ENCODE data around the gene SOX18. TPM values are rescaled to one million over a fixed set of nuclear protein-coding genes. Genes with fewer than 3 reads are reported as not detected.

The SOX18 gene
- total RNA-seq, 1 donor from 2014 or later = not detected

DNA sequence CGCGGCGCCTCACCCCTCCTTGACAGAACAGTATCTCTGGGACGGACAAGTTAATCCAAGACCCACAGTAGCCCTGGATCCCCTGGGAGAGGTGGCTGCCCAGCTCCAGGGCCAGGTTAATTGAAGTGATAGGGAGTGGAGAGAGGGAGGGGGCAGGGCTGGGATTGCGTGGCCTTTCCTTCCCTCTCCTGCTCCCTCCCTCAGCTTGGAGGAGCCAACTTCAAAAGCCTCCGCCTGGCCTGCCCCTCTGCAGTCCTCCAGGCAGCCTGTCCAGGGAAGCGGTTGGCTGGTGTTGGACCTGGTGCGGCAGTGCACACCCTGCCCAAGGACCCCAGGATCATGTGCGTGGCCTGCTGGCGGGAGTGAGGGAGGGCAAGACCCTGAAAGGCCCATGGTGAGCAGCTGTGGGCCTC lies 13.5 kb downstream of the SOX18 start, which contains the start of gene C20orf204:
C20orf204 (plus strand) TSS at position 250 of the 413 bp plus-strand sequence; CDS start at position 392, 142 bp downstream.
- Histone ChIP-seq H3K36me3 (no peaks in the 10 kb centered on the region), H3K9me3 (ENCODE audit: low read depth) (no peaks in the 10 kb centered on the region), H3K27me3 (peaks cover 49% of the 10 kb centered on the region), H4K20me1 (ENCODE audit: low read depth) (peaks cover 47% of the 10 kb centered on the region), H2AFZ (replicated peaks) (no peak within 1 kb of the TSS), H3K4me3 (no peak within 1 kb of the TSS), H3K4me2 (peak within 1 kb of the TSS; percentile 29), H3K4me1 (peaks cover 31% of the 10 kb centered on the region), H3K79me2 (ENCODE audit: low read depth) (no peaks in the 10 kb centered on the region), H3K9ac (no peak within 1 kb of the TSS), H3F3A (ENCODE audit: low read depth) (peaks cover 15% of the 10 kb centered on the region), H3K27ac (no peak within 1 kb of the TSS)
- no peak for TF ChIP-seq EZH2phosphoT487 (IDR thresholded peaks at IDR 0.05)
- Mint-ChIP-seq H3K4me1 (peaks cover 21% of the 10 kb centered on the region), H3K4me3 (peak within 1 kb of the TSS; percentile 46), H3K9me3 (no peaks in the 10 kb centered on the region), H3K27ac (peak within 1 kb of the TSS; percentile 63), H3K27me3 (ENCODE audit: insufficient read depth, low read depth) (peaks cover 33% of the 10 kb centered on the region), H3K36me3 (peaks cover 5% of the 10 kb centered on the region)
- DNase-seq (ENCODE audit: low spot score) = peak; percentile 31

DNA sequence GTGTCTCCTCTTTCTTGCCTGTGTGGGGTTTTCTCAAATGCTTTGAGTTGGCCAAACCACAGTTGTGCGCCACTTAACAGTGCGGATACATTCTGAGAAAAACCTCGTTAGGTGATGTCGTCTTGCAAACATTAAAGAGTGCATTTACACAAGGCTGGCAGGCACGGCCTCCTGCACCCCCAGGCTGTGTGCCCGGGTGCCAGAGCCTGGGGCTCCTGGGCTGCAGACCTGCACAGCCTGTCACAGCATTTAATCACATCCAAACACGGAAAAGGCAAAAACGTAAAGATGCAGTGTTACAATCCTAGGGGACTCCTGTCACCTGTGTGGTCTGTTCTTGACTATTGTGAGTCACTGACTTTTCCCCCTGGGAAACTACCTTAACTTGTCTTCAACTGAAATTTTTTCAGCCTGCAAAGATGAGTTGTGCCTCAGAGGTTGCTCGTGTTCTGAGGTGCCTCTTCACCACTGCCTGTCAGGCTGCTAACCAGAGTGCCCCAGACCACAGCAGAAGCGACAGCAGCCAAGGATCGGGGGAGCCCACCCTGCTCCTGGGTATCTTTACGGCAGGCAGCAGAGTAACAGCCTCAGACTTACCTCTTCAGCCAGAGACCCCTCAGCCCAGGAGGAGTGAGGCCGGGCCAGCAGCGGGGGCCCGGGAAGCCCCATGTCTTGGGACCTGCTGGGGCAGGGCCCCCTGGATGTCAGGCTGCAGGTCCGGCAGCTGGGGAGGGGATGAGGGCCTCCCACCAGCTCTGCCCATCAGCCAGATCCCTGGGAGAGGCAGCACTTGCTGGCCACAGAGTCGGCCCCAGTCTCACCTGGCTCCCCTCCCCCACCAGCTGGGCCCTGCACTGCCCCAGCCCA lies 14.1 kb downstream of the SOX18 start:
- Histone ChIP-seq H2AFZ (replicated peaks) (no peak overlapping the region), H3K27ac (no peak overlapping the region), H3K27me3 (peaks cover 42% of the 10 kb centered on the region), H3K4me2 (peak overlapping the region; percentile 29), H3K4me3 (no peak overlapping the region), H4K20me1 (ENCODE audit: low read depth) (peaks cover 47% of the 10 kb centered on the region), H3K36me3 (no peaks in the 10 kb centered on the region), H3K9ac (no peak overlapping the region), H3K4me1 (peaks cover 31% of the 10 kb centered on the region), H3K79me2 (ENCODE audit: low read depth) (no peaks in the 10 kb centered on the region), H3K9me3 (ENCODE audit: low read depth) (no peaks in the 10 kb centered on the region), H3F3A (ENCODE audit: low read depth) (peaks cover 15% of the 10 kb centered on the region)
- Mint-ChIP-seq H3K4me3 (peak overlapping the region; percentile 46), H3K27ac (peak overlapping the region; percentile 63), H3K4me1 (peaks cover 21% of the 10 kb centered on the region), H3K9me3 (no peaks in the 10 kb centered on the region), H3K27me3 (ENCODE audit: insufficient read depth, low read depth) (peaks cover 30% of the 10 kb centered on the region), H3K36me3 (peaks cover 8% of the 10 kb centered on the region)
- no peak for TF ChIP-seq EZH2 (IDR thresholded peaks at IDR 0.05)
- TF ChIP-seq EZH2phosphoT487 (IDR thresholded peaks at IDR 0.05) = no peak
- TF ChIP-seq CTCF (IDR thresholded peaks at IDR 0.05) = no peak
- DNase-seq (ENCODE audit: low spot score) = no peak

- Histone ChIP-seq H3F3A (ENCODE audit: low read depth) (peaks cover 15% of the 10 kb centered on the region), H3K9ac (no peak overlapping the region), H3K36me3 (no peaks in the 10 kb centered on the region), H3K4me3 (no peak overlapping the region), H4K20me1 (ENCODE audit: low read depth) (peaks cover 36% of the 10 kb centered on the region), H2AFZ (replicated peaks) (no peak overlapping the region), H3K79me2 (ENCODE audit: low read depth) (no peaks in the 10 kb centered on the region), H3K27me3 (peaks cover 30% of the 10 kb centered on the region), H3K4me1 (peaks cover 27% of the 10 kb centered on the region), H3K4me2 (no peak overlapping the region), H3K27ac (no peak overlapping the region), H3K9me3 (ENCODE audit: low read depth) (no peaks in the 10 kb centered on the region)
- H3K9me3 Mint-ChIP-seq = no peaks in the 10 kb centered on the region
- H3K36me3 Mint-ChIP-seq = peaks cover 9% of the 10 kb centered on the region
- TF ChIP-seq EZH2phosphoT487 (IDR thresholded peaks at IDR 0.05) = no peak
- no peak for TF ChIP-seq EZH2 (IDR thresholded peaks at IDR 0.05)
- no peak for TF ChIP-seq CTCF (IDR thresholded peaks at IDR 0.05)
- H3K4me3 Mint-ChIP-seq = peak overlapping the region; percentile 60
- no peak overlapping the region for H3K27ac Mint-ChIP-seq
- peaks cover 12% of the 10 kb centered on the region for H3K4me1 Mint-ChIP-seq
- no peak for DNase-seq (ENCODE audit: low spot score)
- H3K27me3 Mint-ChIP-seq (ENCODE audit: insufficient read depth, low read depth) = peaks cover 18% of the 10 kb centered on the region
Observed at GRCh38 chr20:64033981-64034493, 15.4 kb downstream of the SOX18 start.
